ENCODE results near the gene STEAP3.
A peak's percentile ranks its signal among the peaks of the same experiment; 100 is the strongest.

The STEAP3 gene

GRCh38 chr2:119227346-119227745 is 3.7 kb downstream of the STEAP3 start:
- no peak for DNase-seq

GRCh38 chr2:119228136-119228535 is 4.5 kb downstream of the STEAP3 start:
- no peak for DNase-seq

- DNase-seq = no peak
Observed at GRCh38 chr2:119228964-119229363, 5.3 kb downstream of the STEAP3 start.

- no peak for DNase-seq
Observed at GRCh38 chr2:119229716-119230115, 6.1 kb downstream of the STEAP3 start.

GRCh38 chr2:119230219-119231185 is 6.9 kb downstream of the STEAP3 start:
- no peak for DNase-seq

GRCh38 chr2:119231975-119232665 is 8.5 kb downstream of the STEAP3 start:
- DNase-seq = no peak

- no peak for DNase-seq
Observed at GRCh38 chr2:119232666-119232993, 9.0 kb downstream of the STEAP3 start.

- DNase-seq = no peak
Observed at GRCh38 chr2:119233326-119234020, 9.8 kb downstream of the STEAP3 start.

- DNase-seq = no peak
Observed at GRCh38 chr2:119234021-119235019, 10.7 kb downstream of the STEAP3 start.

- DNase-seq = no peak
Observed at GRCh38 chr2:119236796-119237195, 13.2 kb downstream of the STEAP3 start.

- peak; percentile 80 to 86 for DNase-seq
Observed at GRCh38 chr2:119240311-119241204, 16.9 kb downstream of the STEAP3 start.

GRCh38 chr2:119241205-119241532 is 17.5 kb downstream of the STEAP3 start:
- DNase-seq = no peak

GRCh38 chr2:119242276-119243119 is 18.9 kb downstream of the STEAP3 start:
- DNase-seq = no peak

GRCh38 chr2:119243621-119244020 is 20.0 kb downstream of the STEAP3 start:
- no peak for DNase-seq

- no peak for DNase-seq
Observed at GRCh38 chr2:119245076-119245840, 21.6 kb downstream of the STEAP3 start.

- DNase-seq = no peak
Observed at GRCh38 chr2:119245841-119246230, 22.2 kb downstream of the STEAP3 start.

- no peak for DNase-seq
Observed at GRCh38 chr2:119246884-119247843, 23.5 kb downstream of the STEAP3 start.

- DNase-seq = no peak
Observed at GRCh38 chr2:119247844-119248271, 24.2 kb downstream of the STEAP3 start.

Data from NCI-H187 (cell line).